Vagina (tissue), 2 donors: ENCODE data around the gene MINDY4. TPM values are rescaled to one million over a fixed set of nuclear protein-coding genes. Genes with fewer than 3 reads are reported as not detected.

Source experiments
- DNase-seq, 2 donors: peaks; one replicate each; pipeline ENCODE4 v3.0.0-alpha.2; 2017; ENCODE audit errors: extremely low spot score in 2 of 2
- H3K27ac ChIP-seq: fragments of 200-600 bp; sonication (generic); one replicate; pipeline ENCODE4 v1.5.1; 2019
- H3K27me3 ChIP-seq: fragments of 200-600 bp; sonication (generic); one replicate; pipeline ENCODE4 v1.5.1; 2019
- H3K36me3 ChIP-seq, 2 donors: fragments of 200-600 bp; sonication (generic); one replicate each; pipeline ENCODE4 v1.5.1; 2017 to 2019
- H3K4me1 ChIP-seq: fragments of 200-600 bp; sonication (generic); one replicate; pipeline ENCODE4 v1.5.1; 2019
- H3K4me3 ChIP-seq, 2 donors: fragments of 200-600 bp; sonication (generic); 1 replicate in 1 of 2; 2 replicates in 1 of 2; pipeline ENCODE4 v1.5.1; 2016 to 2019
- H3K9me3 ChIP-seq: fragments of 200-600 bp; sonication (generic); one replicate; pipeline ENCODE4 v1.5.1; 2019
- POLR2A ChIP-seq, 2 donors: fragments of 450-650 bp; IDR thresholded peaks; one replicate each; pipeline ENCODE4 v1.6.1; 2017; ENCODE audit warnings: antibody characterized with exemption in 2 of 2, mild to moderate bottlenecking in 2 of 2, moderate library complexity in 2 of 2
- POLR2AphosphoS5 ChIP-seq, 2 donors: sonication (generic); formaldehyde crosslinking; IDR thresholded peaks; one replicate each; pipeline ENCODE4 v1.9.0; 2017; ENCODE audit warnings: antibody characterized with exemption in 2 of 2, mild to moderate bottlenecking in 2 of 2, low read depth in 1 of 2; ENCODE audit not compliant: insufficient read depth in 1 of 2
- intact Hi-C: fragments of 100-400 bp; cut with DNase I; formaldehyde crosslinking; loops from one replicate; pipeline ENCODE4 v1.15.1; 2023
- total RNA-seq: library from RNA; depleted of rRNA; stranded (reverse); fragments of >200 nt; gene quantifications from one replicate; pipeline ENCODE4 v1.2.3, GENCODE V29; 2016
- TF ChIP-seq, protein P1 (sequence below), 3 experiments: fragments of 450-650 bp in 2 of 3; fragments of 200-600 bp in 1 of 3; sonication (generic) in 1 of 3; IDR thresholded peaks; one replicate each; pipeline ENCODE4 v1.5.1; 2017 to 2019; ENCODE audit warnings: antibody characterized with exemption in 3 of 3, mild to moderate bottlenecking in 2 of 3, moderate library complexity in 2 of 3

MINDY4 gene
- total RNA-seq, 1 donor from 2014 or later, result 10.3 TPM

DNA sequence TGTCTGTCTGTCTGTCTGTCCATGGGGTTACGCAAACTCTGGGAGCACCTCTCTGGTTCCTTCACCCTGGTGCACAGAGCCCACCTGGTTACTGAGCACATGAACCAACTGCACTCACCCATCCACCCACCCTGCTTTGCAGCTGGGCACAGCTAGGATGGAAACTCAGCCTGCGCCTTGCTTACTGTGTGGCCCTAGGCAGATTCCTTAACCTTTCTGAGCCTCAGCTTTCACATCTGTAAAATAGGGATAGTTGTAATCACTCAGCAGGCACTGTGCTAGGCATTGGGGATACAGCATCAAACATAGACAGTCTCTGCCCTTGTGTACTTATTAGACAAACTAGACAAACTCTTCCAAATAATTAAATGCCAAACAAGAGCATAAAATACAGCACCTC is 41.1 kb upstream of the MINDY4 start:
- Histone ChIP-seq H3K27me3 (no peaks in the 10 kb centered on the region), H3K36me3 (no peaks in the 10 kb centered on the region), H3K9me3 (no peaks in the 10 kb centered on the region), H3K4me1 (no peaks in the 10 kb centered on the region), H3K4me3 (no peak overlapping the region), H3K27ac (no peak overlapping the region)
- no peak for DNase-seq
- intact Hi-C loops, result no loop called here
- no peak for TF ChIP-seq POLR2A (IDR thresholded peaks at IDR 0.05)
- TF ChIP-seq, protein P1, sequence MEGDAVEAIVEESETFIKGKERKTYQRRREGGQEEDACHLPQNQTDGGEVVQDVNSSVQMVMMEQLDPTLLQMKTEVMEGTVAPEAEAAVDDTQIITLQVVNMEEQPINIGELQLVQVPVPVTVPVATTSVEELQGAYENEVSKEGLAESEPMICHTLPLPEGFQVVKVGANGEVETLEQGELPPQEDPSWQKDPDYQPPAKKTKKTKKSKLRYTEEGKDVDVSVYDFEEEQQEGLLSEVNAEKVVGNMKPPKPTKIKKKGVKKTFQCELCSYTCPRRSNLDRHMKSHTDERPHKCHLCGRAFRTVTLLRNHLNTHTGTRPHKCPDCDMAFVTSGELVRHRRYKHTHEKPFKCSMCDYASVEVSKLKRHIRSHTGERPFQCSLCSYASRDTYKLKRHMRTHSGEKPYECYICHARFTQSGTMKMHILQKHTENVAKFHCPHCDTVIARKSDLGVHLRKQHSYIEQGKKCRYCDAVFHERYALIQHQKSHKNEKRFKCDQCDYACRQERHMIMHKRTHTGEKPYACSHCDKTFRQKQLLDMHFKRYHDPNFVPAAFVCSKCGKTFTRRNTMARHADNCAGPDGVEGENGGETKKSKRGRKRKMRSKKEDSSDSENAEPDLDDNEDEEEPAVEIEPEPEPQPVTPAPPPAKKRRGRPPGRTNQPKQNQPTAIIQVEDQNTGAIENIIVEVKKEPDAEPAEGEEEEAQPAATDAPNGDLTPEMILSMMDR (IDR thresholded peaks at IDR 0.05), result no peak
- TF ChIP-seq POLR2AphosphoS5 (IDR thresholded peaks at IDR 0.05; ENCODE audit: insufficient read depth in 1 of 2, low read depth in 1 of 2), result no peak

DNA sequence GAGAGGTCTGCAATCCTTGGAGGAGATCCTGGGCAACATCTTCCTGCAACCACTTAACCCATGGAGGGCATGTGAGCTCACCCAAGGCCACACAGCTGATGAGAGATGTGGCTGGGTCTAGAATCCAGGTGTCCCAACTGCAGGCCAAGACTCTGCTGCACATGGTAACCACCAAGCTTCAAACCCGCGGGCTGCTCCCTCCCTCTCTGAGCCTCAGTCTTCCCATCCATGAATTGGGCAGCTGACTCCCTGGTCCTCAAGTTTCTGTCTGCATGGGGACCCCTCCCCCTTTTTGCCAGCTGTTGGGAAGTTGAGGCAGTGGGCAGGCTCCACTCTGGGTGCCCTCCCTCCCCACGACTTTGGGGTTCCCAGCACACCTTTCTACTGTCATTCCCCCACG is 40.2 kb upstream of the MINDY4 start:
- H3K4me3 ChIP-seq, result no peak overlapping the region
- no peak overlapping the region for H3K27ac ChIP-seq
- no peaks in the 10 kb centered on the region for H3K36me3 ChIP-seq
- no peak for DNase-seq
- TF ChIP-seq, protein P1 (IDR thresholded peaks at IDR 0.05), result no peak
- TF ChIP-seq POLR2A (IDR thresholded peaks at IDR 0.05), result no peak
- no peak for TF ChIP-seq POLR2AphosphoS5 (IDR thresholded peaks at IDR 0.05; ENCODE audit: insufficient read depth in 1 of 2, low read depth in 1 of 2)
- H3K27me3 ChIP-seq, result no peaks in the 10 kb centered on the region
- no peaks in the 10 kb centered on the region for H3K4me1 ChIP-seq
- no peaks in the 10 kb centered on the region for H3K9me3 ChIP-seq
- intact Hi-C loops, result no loop called here

DNA sequence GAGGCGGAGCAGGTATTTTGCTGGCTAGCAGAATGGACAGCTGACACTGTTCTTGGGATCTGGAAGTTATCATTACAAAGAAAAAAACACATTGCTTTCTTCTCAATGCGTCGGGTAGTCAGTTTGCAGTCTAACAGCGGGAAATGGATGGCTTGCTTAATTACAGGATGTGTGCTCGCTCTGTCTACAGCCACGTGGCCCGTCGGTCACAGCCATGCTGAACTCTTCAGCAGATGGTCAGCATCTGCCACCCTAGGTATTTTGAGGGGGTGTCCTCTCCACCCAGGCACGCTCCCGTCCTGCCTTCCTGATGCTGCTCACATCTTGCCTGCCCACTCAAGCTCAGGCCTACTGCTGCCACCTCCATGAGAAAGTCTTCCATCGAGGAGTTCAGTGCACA is 39.6 kb upstream of the MINDY4 start:
- no peaks in the 10 kb centered on the region for H3K36me3 ChIP-seq
- H3K4me1 ChIP-seq, result no peaks in the 10 kb centered on the region
- H3K4me3 ChIP-seq, result no peak overlapping the region
- TF ChIP-seq POLR2AphosphoS5 (IDR thresholded peaks at IDR 0.05; ENCODE audit: insufficient read depth in 1 of 2, low read depth in 1 of 2), result no peak
- TF ChIP-seq POLR2A (IDR thresholded peaks at IDR 0.05), result no peak
- TF ChIP-seq, protein P1 (IDR thresholded peaks at IDR 0.05), result no peak
- no peaks in the 10 kb centered on the region for H3K27me3 ChIP-seq
- H3K27ac ChIP-seq, result no peak overlapping the region
- no peak for DNase-seq
- H3K9me3 ChIP-seq, result no peaks in the 10 kb centered on the region
- intact Hi-C loops, result no loop called here

DNA sequence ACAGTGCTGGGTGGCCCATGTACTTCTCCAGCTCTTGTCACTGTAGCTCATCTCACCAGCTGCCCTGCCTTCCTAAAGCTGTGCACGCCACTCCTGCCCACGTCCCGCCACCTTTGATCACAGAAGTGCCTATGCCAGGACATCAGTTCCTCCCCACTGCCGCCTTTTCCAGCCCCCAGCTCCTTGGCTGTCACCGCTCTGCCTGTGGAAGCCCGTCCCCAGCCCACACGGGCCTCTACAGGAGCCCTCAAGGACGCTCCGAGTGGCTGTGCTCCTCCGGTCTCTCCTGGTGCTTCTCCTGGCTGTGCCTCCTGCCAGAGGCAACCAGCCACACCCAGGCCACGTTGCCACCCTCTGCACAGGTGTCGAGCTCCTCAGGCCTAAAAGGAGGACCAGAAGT is 38.6 kb upstream of the MINDY4 start:
- intact Hi-C loops, result no loop called here
- Histone ChIP-seq H3K4me1 (no peaks in the 10 kb centered on the region), H3K4me3 (no peak overlapping the region), H3K9me3 (no peaks in the 10 kb centered on the region), H3K36me3 (no peaks in the 10 kb centered on the region), H3K27ac (no peak overlapping the region), H3K27me3 (no peaks in the 10 kb centered on the region)
- TF ChIP-seq, protein P1 (IDR thresholded peaks at IDR 0.05), result no peak
- TF ChIP-seq POLR2A (IDR thresholded peaks at IDR 0.05) (no peak), POLR2AphosphoS5 (IDR thresholded peaks at IDR 0.05; ENCODE audit: insufficient read depth in 1 of 2, low read depth in 1 of 2) (no peak)
- DNase-seq, result no peak

DNA sequence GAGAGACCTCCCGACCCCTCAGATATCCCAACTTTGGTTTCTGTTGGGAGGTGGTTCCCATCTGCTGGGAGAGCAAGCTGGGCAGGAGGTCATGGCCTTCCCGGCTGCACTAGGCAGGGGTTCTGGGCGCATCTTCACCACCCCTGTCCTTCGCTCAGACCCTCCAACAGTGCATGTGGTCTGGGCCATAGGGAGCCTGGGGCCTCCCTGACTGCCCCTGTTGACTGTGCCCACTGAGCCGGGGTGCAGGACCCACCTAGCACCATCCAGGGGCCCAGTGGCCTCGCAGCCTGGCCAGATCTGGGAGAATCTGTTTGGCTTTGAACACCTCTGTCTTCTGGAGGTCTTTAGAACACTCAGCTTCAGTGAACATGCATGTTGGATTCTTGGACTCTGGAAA is 38.0 kb upstream of the MINDY4 start:
- DNase-seq, result no peak
- H3K27me3 ChIP-seq, result no peaks in the 10 kb centered on the region
- H3K4me1 ChIP-seq, result no peaks in the 10 kb centered on the region
- no peaks in the 10 kb centered on the region for H3K9me3 ChIP-seq
- no peak for TF ChIP-seq POLR2A (IDR thresholded peaks at IDR 0.05)
- no peak for TF ChIP-seq POLR2AphosphoS5 (IDR thresholded peaks at IDR 0.05; ENCODE audit: insufficient read depth in 1 of 2, low read depth in 1 of 2)
- TF ChIP-seq, protein P1 (IDR thresholded peaks at IDR 0.05), result no peak
- intact Hi-C loops, result no loop called here
- no peak overlapping the region for H3K4me3 ChIP-seq
- no peak overlapping the region for H3K27ac ChIP-seq
- H3K36me3 ChIP-seq, result no peaks in the 10 kb centered on the region
